GM21381 (cell line): ENCODE measurements around the gene GADD45A.
"Not testable (repeated sequence)": the region's sequence is repeated elsewhere in the genome, so short reads cannot be mapped to it uniquely, and the experiment has no call there.

Experiments
- ATAC-seq: cut with Tn5 transposase; IDR thresholded peaks from one replicate; pipeline ENCODE4 v1.9.1; 2021; ENCODE audit warnings: mild to moderate bottlenecking, moderate library complexity; ENCODE audit not compliant: unreplicated experiment

GADD45A gene

GRCh38 chr1:67717876-67718275, 32.9 kb downstream of the GADD45A start:
- ATAC-seq, result no peak

GRCh38 chr1:67719329-67720196, 34.6 kb downstream of the GADD45A start:
- ATAC-seq, result no peak

- ATAC-seq, result no peak
Observed at GRCh38 chr1:67721112-67721511, 36.1 kb downstream of the GADD45A start.

GRCh38 chr1:67721650-67722291, 36.8 kb downstream of the GADD45A start:
- no peak for ATAC-seq

- no peak for ATAC-seq
Observed at GRCh38 chr1:67722292-67722944, 37.4 kb downstream of the GADD45A start.

GRCh38 chr1:67723126-67723525, 38.1 kb downstream of the GADD45A start:
- ATAC-seq, result no peak

GRCh38 chr1:67723620-67724019, 38.6 kb downstream of the GADD45A start:
- no peak for ATAC-seq

- ATAC-seq, result no peak
Observed at GRCh38 chr1:67724928-67725560, 40.0 kb downstream of the GADD45A start.

- ATAC-seq, result no peak
Observed at GRCh38 chr1:67726224-67726623, 41.2 kb downstream of the GADD45A start.

- peak; percentile 28 for ATAC-seq
Observed at GRCh38 chr1:67729872-67730271, 44.9 kb downstream of the GADD45A start.

- not testable (repeated sequence) for ATAC-seq
Observed at GRCh38 chr1:67730312-67730711, 45.3 kb downstream of the GADD45A start.

GRCh38 chr1:67731322-67731721, 46.3 kb downstream of the GADD45A start:
- no peak for ATAC-seq

- ATAC-seq, result peak; percentile 40
Observed at GRCh38 chr1:67732750-67733151, 47.8 kb downstream of the GADD45A start.

- ATAC-seq, result no peak
Observed at GRCh38 chr1:67733681-67734322, 48.8 kb downstream of the GADD45A start.

- ATAC-seq, result no peak
Observed at GRCh38 chr1:67734323-67734690, 49.3 kb downstream of the GADD45A start.

GRCh38 chr1:67735206-67735605, 50.2 kb downstream of the GADD45A start:
- no peak for ATAC-seq

- peak; percentile 96 for ATAC-seq
Observed at GRCh38 chr1:67735806-67736627, 51.0 kb downstream of the GADD45A start.

GRCh38 chr1:67736750-67737149, 51.7 kb downstream of the GADD45A start:
- ATAC-seq, result no peak

GRCh38 chr1:67737875-67738274, 52.9 kb downstream of the GADD45A start:
- ATAC-seq, result no peak
